CD4-positive, alpha-beta T cell treated with Interleukin-4 for 1 hour (primary cell): ENCODE data around the gene CASTOR2.
"Not testable (repeated sequence)": the region's sequence is repeated elsewhere in the genome, so short reads cannot be mapped to it uniquely, and the experiment has no call there.

ENCODE experiments used
- DNase-seq, 2 donors: peaks; one replicate each; pipeline ENCODE4 v3.0.0-alpha.2; 2020 to 2022

The CASTOR2 gene

GRCh38 chr7:74996361-74996760 is 31.9 kb downstream of the CASTOR2 start:
- not testable (repeated sequence) for DNase-seq

DNA sequence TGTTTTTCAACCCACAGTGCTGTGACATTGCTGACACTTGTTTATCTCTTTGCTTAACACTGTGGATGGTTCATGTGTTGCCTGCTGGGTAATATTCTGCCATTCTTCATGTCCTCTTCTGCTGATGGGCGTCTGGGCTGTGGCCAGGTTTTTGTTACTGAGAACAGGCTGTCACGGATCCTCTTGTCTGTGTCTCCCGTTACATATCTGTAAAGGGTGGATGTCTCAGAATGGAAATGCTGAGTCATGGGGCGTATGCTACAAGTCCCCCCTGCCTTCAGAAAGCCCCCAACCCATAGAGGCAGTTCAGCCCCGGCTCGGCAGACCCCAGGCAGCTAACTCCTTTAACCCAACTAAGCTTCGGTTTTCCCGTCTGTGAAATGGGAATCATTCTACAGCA is 33.3 kb downstream of the CASTOR2 start:
- not testable (repeated sequence) for DNase-seq

- not testable (repeated sequence) for DNase-seq
Observed at GRCh38 chr7:75001356-75001755, 36.9 kb downstream of the CASTOR2 start.

DNA sequence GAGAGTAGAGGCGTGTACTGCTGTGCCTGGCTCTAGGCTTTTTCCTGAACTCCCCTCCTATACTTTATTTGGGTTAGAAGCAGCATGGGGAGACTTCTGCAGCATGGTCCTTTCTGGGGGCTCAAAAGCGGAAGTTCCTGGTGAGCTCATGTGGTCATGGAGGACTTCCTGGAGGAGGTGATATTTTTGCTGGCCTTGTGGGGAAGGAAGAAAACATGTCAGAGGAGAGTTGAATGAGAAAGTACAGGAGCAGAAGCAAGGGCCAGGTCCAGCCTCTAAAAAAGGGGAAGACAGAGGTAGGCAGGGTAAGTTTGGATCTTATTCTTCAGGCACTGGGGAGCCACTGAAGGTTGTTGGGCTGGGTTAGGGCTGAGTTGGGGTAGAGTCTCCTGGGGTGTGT is 45.5 kb downstream of the CASTOR2 start:
- no peak for DNase-seq

DNA sequence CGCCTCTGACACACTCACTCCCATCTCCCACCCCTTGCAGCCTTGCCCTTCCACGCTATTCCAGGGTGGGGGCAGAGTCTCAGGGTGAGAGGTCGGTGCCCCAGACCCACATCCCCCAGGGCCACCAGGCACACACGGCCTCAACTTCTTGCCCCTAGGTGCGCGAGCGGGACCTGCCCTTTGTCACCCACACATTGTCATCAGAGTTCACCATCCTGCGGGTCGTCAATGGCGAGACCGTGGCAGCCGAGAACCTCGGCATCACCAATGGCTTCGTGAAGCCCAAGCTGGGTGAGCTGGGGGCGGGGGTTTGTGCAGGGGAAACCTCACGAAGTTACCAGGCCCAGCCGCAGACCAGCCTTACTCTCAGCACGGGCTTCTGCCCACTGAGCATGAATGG is 53.3 kb downstream of the CASTOR2 start:
- DNase-seq = no peak

DNA sequence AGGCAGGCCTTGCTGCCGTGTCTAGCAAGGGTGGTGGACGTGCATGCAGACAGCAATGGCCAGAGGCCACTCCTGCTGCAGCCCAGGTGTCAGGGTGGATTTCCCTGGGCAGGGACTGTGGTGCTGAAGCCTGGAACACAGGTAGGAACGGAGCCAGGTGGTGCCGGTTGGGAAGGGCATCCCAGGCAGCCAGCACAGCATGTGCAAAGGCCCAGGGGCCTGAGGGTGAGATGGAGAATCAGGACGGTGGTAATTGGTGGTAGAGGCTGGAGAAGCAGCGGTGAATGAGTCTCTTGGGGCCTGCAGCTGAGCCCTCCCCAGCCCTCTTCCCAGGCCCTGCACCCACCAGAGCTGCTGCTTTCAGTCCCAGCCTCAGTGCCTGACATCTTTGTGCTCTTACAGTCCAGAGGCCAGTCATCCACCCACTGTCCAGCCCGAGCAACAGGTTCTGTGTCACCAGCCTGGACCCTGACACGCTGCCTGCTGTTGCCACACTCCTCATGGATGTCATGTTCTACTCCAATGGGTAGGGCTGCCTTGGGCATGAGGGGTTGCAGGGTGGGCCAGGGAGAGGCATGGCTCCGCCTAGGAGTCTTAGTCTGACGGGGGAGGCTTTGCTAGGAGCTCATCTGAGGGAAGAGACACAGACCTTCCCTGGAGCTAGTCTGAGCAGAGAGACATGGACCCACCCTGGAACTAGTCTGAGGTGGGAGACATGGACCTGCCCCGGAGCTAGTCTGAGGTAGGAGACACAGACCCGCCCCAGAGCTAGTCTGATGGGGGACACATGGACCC is 54.3 kb downstream of the CASTOR2 start:
- no peak for DNase-seq

- no peak for DNase-seq
Observed at GRCh38 chr7:75019800-75020199, 55.3 kb downstream of the CASTOR2 start.

- DNase-seq = no peak
Observed at GRCh38 chr7:75024922-75025321, 60.4 kb downstream of the CASTOR2 start.

GRCh38 chr7:75028299-75028698 is 63.8 kb downstream of the CASTOR2 start:
- no peak for DNase-seq

DNA sequence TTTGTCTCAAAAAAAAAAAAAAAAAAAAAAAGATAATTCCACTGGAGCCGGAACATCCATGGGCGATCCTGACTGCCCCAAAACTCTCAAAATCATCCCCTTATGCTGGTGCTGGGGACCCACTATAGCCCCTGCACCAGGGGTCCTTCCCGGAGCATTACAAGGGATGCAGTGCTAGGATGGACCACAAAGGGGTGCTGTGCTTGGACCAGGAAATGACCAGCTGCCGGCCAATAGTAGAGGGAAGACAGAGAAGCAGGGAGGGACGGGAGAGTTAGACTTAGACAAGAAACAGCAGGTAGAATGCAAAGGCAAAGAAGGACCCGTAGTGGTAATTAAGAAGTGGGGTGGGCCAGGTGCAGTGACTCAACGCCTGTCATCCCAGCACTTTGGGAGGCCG is 68.6 kb downstream of the CASTOR2 start:
- no peak for DNase-seq

DNA sequence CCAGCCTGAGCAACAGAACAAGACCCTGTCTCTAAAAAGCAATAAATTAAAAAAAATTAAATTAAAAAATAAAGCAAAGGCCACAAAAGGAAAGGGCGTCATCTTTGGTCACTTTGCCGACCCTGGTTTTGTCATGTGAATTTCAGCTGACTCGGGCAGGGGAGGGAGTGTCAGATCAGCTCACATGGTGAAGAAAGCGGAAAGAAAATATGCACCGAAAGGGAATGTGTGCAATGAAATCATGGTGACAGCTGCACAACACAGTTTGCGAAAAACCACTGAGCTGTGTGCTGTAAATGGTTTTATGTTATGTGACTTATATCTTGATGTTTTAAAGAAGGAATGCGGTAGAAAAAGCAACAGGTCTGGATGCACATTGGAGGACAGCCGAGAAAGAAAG is 69.3 kb downstream of the CASTOR2 start:
- DNase-seq = no peak

GRCh38 chr7:75038508-75038907 is 74.0 kb downstream of the CASTOR2 start:
- no peak for DNase-seq

- no peak for DNase-seq
Observed at GRCh38 chr7:75039166-75039565, 74.7 kb downstream of the CASTOR2 start.

- no peak for DNase-seq
Observed at GRCh38 chr7:75039709-75040108, 75.2 kb downstream of the CASTOR2 start.

GRCh38 chr7:75040512-75040911 is 76.0 kb downstream of the CASTOR2 start:
- DNase-seq = no peak

DNA sequence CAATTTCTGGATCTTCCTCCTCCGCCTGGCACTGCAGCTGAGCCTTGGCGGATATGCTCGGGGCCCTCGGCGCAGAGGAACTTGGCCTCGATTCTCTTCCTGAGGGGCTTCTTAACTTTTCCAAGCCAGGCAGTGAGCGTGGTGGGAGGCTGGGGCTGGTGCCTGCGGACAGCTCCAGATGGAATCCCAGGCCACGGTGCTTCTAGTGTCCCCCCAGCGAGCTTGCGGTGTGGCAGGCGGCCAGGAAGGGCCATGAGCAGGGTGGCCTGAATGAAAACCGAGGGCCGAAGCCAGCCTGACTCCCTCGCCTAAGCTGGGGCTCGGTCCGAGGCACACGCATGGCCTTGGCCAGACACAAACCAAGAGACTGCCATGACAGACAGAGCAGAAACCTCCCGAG is 77.8 kb downstream of the CASTOR2 start:
- DNase-seq = no peak

DNA sequence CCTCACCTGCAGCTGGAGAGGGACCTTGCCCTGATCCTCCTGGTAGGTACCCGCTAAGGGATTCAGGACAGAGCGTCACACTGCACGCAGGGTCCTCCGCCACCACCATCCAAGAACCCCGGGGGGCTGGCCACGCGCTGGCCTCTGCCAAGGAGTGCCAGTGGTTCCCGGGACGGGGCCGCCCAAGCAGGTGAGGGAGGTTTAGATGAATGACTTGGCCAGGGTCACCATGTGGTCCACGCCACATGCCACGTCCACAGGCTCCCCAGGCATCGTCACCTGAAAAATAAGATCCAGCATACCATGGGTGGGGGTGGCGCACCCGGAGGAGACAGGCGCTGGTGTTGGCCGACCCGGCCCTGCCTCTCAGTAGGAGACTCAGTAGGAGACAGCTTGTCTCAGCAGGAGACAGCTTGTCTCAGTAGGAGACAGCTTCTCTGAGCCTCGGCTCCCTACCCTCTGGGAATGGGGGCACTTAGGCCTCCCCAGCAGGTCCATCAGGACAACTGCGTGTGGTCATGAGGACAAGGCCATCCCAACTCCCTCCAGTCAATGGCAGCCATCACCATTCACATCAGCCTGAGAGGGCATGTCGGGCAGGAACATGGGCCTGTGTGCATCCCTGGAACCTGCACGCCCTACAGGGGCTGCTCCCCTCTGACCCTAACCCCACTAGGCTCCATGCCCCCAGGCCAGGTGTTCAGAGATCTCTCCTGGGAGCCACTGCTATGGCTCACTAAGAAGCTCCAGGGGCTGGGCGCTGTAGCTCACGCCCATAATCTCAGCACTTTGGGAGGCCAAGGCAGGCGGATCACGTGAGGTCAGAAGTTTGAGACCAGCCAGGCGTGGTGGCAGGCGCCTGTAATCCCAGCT is 78.6 kb downstream of the CASTOR2 start:
- no peak for DNase-seq

GRCh38 chr7:75045881-75046280 is 81.4 kb downstream of the CASTOR2 start:
- no peak for DNase-seq

DNA sequence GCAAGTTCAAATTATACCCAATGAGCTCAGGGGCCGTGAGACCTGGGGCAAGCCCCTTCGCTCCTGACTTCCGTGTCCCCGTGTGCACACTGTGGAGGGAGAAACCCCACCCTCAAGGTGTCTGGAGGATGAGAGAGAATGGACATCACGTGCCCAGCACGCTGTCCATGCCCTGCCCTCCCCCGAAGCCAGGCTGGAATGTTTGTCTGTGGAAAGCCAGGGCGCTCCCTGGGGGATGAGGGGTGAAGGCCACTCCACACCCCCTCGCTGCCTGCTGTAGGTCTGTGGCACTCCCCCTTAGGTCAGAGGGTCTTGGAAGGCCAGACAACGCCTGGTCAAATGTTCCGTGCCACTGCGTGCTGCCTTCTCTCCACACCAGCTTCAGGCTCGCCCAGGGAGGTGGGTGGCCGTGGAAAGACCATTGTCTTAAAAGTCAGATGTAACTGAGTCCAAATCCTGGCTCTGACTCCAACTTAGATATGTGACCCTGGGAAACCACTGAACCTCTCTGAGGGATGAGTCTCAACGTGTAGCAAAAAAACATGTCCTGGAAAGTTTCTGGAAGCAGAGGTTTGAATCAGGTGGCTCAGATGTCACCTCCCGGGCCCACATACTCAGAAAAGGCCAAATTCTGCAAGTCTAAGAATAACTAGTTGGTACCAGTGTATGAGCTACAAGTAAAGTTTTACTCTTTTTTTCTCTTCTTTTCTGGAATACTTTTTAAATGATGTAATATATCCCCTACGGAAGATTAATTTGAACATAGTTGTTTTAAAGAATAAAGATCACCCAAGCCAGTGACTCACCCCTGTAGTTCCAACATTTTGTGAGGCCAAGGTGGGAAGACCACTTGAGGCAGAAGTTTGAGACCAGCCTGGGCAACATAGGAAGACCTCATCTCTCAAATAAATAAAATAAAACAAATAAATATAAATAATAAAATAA is 84.2 kb downstream of the CASTOR2 start:
- DNase-seq = no peak

DNA sequence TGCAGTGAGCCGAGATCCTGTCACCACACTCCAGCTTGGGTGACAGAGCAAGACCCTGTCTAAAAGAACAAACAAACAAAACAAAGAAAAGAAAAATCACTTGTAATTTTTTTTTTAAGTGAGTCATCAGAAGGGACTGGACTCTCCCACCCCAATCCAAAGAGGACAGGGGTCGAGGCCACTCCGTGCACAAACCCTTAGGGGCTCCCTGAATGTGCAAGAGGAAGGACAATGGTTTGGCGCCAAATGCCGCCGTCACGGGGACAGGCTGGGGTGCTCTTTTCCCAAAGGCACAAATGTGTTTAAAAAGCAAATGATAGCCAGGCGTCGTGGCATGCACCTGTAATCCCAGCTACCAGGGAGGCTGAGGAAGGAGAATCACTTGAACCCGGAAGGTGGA is 85.3 kb downstream of the CASTOR2 start:
- DNase-seq = no peak

DNA sequence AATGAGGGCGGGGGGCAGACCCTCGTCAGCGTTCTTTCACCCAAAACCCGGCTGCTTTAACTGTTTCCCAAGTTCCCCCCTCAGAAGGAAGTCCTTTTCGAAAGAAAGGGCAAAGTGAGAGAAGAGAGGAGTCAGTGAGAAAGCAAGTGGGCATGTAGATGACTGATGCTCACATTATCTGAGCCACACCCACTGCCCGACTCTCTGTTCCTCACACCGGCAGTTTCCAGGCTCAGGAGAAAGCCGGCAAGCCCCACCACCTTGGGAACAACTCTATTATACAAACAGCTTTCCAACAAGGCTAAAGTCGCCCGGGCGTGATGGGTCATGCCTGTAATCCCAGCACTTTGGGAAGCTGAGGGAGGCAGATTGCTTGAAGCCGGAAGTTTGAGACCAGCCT is 86.0 kb downstream of the CASTOR2 start:
- no peak for DNase-seq

GRCh38 chr7:75054744-75055143 is 90.2 kb downstream of the CASTOR2 start:
- no peak for DNase-seq

DNA sequence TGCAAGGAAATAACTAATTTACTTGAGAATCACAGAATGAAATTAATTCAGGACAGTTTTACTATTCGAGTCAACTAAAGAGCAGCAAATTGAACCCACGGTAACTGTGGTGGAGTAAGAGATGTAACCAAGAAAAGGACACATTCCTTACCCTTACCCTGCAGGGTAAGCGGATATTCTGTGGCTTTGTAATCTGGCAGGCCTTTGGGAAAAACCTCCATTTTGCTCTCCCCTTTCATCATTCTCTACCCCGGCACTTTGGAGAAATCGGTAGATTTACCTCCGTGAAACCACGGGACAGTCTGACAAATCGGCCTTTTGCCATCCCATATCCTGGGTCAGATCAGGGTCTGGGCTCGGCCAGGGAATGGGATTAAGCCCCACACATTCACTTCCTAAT is 90.7 kb downstream of the CASTOR2 start:
- DNase-seq = no peak
